GM20000 (cell line): ENCODE results near the gene SERPINF2.

Source experiments
- DNase-seq: peaks from one replicate; pipeline ENCODE4 v3.0.0; 2012; ENCODE audit warnings: low spot score
- CTCF ChIP-seq: IDR thresholded peaks from 2 replicates; pipeline ENCODE4 v1.5.1; 2012; ENCODE audit warnings: mild to moderate bottlenecking, control low read depth; ENCODE audit errors: extremely low read depth, missing control alignments

Gene SERPINF2

GRCh38 chr17:1713878-1714426 is 28.7 kb upstream of the SERPINF2 start:
- no peak for TF ChIP-seq CTCF
- DNase-seq: no peak

- no peak for DNase-seq
- no peak for TF ChIP-seq CTCF
These were observed 28.2 kb upstream of the SERPINF2 start for GRCh38 chr17:1714427-1714979.

- TF ChIP-seq CTCF: no peak
- DNase-seq: no peak
These were observed 27.5 kb upstream of the SERPINF2 start for GRCh38 chr17:1714980-1715802.

- no peak for TF ChIP-seq CTCF
- DNase-seq: peak; percentile 53
These were observed 26.9 kb upstream of the SERPINF2 start for GRCh38 chr17:1715803-1716075.

GRCh38 chr17:1716076-1716911 is 26.4 kb upstream of the SERPINF2 start:
- DNase-seq: peak; percentile 100
- TF ChIP-seq CTCF: no peak

- TF ChIP-seq CTCF: no peak
These were observed 25.6 kb upstream of the SERPINF2 start for GRCh38 chr17:1716912-1717695.

More at GRCh38 chr17:1716912-1717695, 25.6 kb upstream of the SERPINF2 start:
- peak; percentile 92 for DNase-seq
